Heart left ventricle (tissue), 16 donors: Measurements from ENCODE around the gene WNT11. TPM values are rescaled to one million over a fixed set of nuclear protein-coding genes. Genes with fewer than 3 reads are reported as not detected.

Experiments
- ATAC-seq, 4 donors: fragments of 200-7000 bp; cut with Tn5 transposase; one replicate each; pipeline ENCODE4 v1.9.1; 2020 to 2022; ENCODE audit warnings: moderate library complexity in 4 of 4, mild to moderate bottlenecking in 3 of 4, moderate number of reproducible peaks in 1 of 4
- DNase-seq, 5 donors: peaks; one replicate each; pipeline ENCODE4 v3.0.0-alpha.2; 2020
- H3K27ac ChIP-seq, 12 donors: fragments of 200-600 bp; sonication (generic) in 4 of 12; one replicate each; pipeline versions ENCODE4 v1.5.0 to v1.8.0; 2016 to 2022; ENCODE audit warnings: mild to moderate bottlenecking in 2 of 12
- H3K27me3 ChIP-seq, 9 donors: fragments of 200-600 bp; sonication (generic) in 2 of 9; one replicate each; pipeline versions ENCODE4 v1.5.1 to v1.8.0; 2016 to 2022; ENCODE audit warnings: mild to moderate bottlenecking in 3 of 9
- H3K36me3 ChIP-seq, 9 donors: fragments of 200-600 bp; sonication (generic) in 2 of 9; one replicate each; pipeline versions ENCODE4 v1.5.0 to v1.8.0; 2018 to 2022; ENCODE audit warnings: mild to moderate bottlenecking in 2 of 9
- H3K4me1 ChIP-seq, 12 donors: fragments of 200-600 bp; sonication (generic) in 4 of 12; one replicate each; pipeline versions ENCODE4 v1.5.0 to v1.8.0; 2016 to 2022; ENCODE audit warnings: mild to moderate bottlenecking in 3 of 12
- H3K4me3 ChIP-seq, 12 donors: fragments of 200-600 bp; sonication (generic) in 4 of 12; one replicate each; pipeline versions ENCODE4 v1.5.0 to v1.8.0; 2017 to 2022; ENCODE audit warnings: mild to moderate bottlenecking in 9 of 12, moderate library complexity in 4 of 12
- H3K9me3 ChIP-seq, 12 donors: fragments of 200-600 bp; sonication (generic) in 4 of 12; one replicate each; pipeline versions ENCODE4 v1.5.0 to v1.8.0; 2016 to 2022; ENCODE audit warnings: mild to moderate bottlenecking in 1 of 12
- CTCF ChIP-seq, 12 donors: fragments of 200-600 bp; sonication (generic) in 4 of 12; IDR thresholded peaks; one replicate each; pipeline versions ENCODE4 v1.5.0 to v1.8.0; 2018 to 2022; ENCODE audit warnings: antibody characterized with exemption in 12 of 12, mild to moderate bottlenecking in 5 of 12
- POLR2A ChIP-seq, 2 donors: fragments of 450-650 bp; IDR thresholded peaks; one replicate each; pipeline ENCODE4 v1.6.1; 2017; ENCODE audit warnings: antibody characterized with exemption in 2 of 2, mild to moderate bottlenecking in 2 of 2, moderate library complexity in 2 of 2
- WGBS, 4 donors: extraction: QIAGEN DNeasy Blood & Tissue Kit in 2 of 4; methylation state at CpG; one replicate each; pipeline versions ENCODE4 v1.1.5 to v1.1.7; 2013 to 2018; 5-methylcytosine and 5-hydroxymethylcytosine counted together
- intact Hi-C, 10 donors: fragments of 100-400 bp; cut with DNase I; formaldehyde crosslinking; loops; one replicate each; pipeline versions ENCODE4 v1.11.1 to v1.14.2; 2022
- polyA plus RNA-seq, 2 donors: library from polyadenylated mRNA; stranded (reverse); fragments of 200-250 nt; gene quantifications; one replicate each; pipeline ENCODE4 v1.2.3, GENCODE V29; 2013
- total RNA-seq, 9 donors: library from RNA; depleted of rRNA in 2 of 9; stranded (reverse); fragments of >200 nt in 2 of 9; fragmentation: NEBNext Ultra II Directional in 3 of 9; extraction: Animal tissue kit (Norgen Biotek cat#: 25700) in 3 of 9; gene quantifications; one replicate each; pipeline versions ENCODE4 v1.1.0 to v1.2.4, GENCODE V29; 2016 to 2023
- donor health status: ischemic (EF 13 %, LVEDD 7.1; RV severe dilation, severe dysfunction).
- donor health status: healthy with polysubstance abuse.
- donor health status: DM: no; HTN: yes; CAD: no.
- donor health status: DM: no; HTN: no; CAD: no.
- donor health status: ischemic (EF 25% LVEDD 6.9; RV normal size, moderate dysfunction).
- donor health status: ischemic (EF 25% LVEDD 5.7; RV mildly dilated, moderate dysfunction).
- donor health status: healthy.
- donor health status: DM: yes; HTN: yes; CAD: no.
- donor health status: ischemic (EF 35%, LVEDD 5.7; RV mildly dilated, moderate dysfunction).
- donor health status: nonischemic (EF 11% LVEDD 7.7; RV severe dilation, severe dysfunction).
- donor health status: DM: yes; HTN: yes; CAD: no.
- donor health status: PGD.
- donor health status: ischemic (EF 29% LVEDD 5.4; RV normal size, mild dysfunction).
- donor health status: nonischemic (EF 23%, LVEDD 6.1; RV moderate dilation, normal function).

Gene WNT11
- total and polyA plus RNA-seq, 11 donors = 3.8 to 20.9 (median 8.1) TPM

- intact Hi-C loops = loop anchor here in 7 of 10 donors (1.0 to 10.0 kb wide), 4 partner anchors 27 to 209 kb away; partner anchors contain the start of gene EMSY (in 2 of the 7)
- 0 to 1% (median 0%) methylated on average over 55 to 65 of the region's 65 CpGs for WGBS, 4 donors
- H3K4me3 ChIP-seq = peak overlapping the region; percentile 69 to 93 (median 80)
- no peaks in the 10 kb centered on the region for H3K36me3 ChIP-seq
- no peak for TF ChIP-seq CTCF (IDR thresholded peaks at IDR 0.05)
- no peak for TF ChIP-seq POLR2A (IDR thresholded peaks at IDR 0.05)
- no peaks in the 10 kb centered on the region for H3K9me3 ChIP-seq
- no peaks in the 10 kb centered on the region for H3K27me3 ChIP-seq
- H3K27ac ChIP-seq = peak overlapping the region; percentile 35 to 90 (median 81)
- peaks cover 0 to 21% (median 8%) of the 10 kb centered on the region in 12 donors for H3K4me1 ChIP-seq
- ATAC-seq = peak; percentile 90 to 92 (median 92)
- DNase-seq = peak; percentile 90 to 94 (median 91)
Observed at GRCh38 chr11:76235233-76236091, 29.2 kb upstream of the WNT11 start.

- 3 to 9% (median 5%) methylated on average over 19 to 38 of the region's 38 CpGs for WGBS, 4 donors
- DNase-seq = peak; percentile 60 to 73 (median 65)
- H3K4me3 ChIP-seq = peak overlapping the region; percentile 69 to 93 (median 80)
- no peaks in the 10 kb centered on the region for H3K9me3 ChIP-seq
- H3K36me3 ChIP-seq = no peaks in the 10 kb centered on the region
- H3K27me3 ChIP-seq = no peaks in the 10 kb centered on the region
- TF ChIP-seq POLR2A (IDR thresholded peaks at IDR 0.05) (peak in 1 of 2 donors; percentile 23), CTCF (IDR thresholded peaks at IDR 0.05) (peak in 1 of 12 donors; percentile 16)
- H3K4me1 ChIP-seq = peaks cover 0 to 21% (median 8%) of the 10 kb centered on the region in 12 donors
- peak overlapping the region; percentile 63 to 90 (median 81) for H3K27ac ChIP-seq
- ATAC-seq = peak; percentile 4 to 74 (median 58)
- intact Hi-C loops = loop anchor here in 7 of 10 donors (1.0 to 10.0 kb wide), 4 partner anchors 26 to 210 kb away; partner anchors contain the start of gene EMSY (in 2 of the 7)
Observed at GRCh38 chr11:76234416-76235232, 28.3 kb upstream of the WNT11 start.

- intact Hi-C loops = loop anchor here in 6 of 10 donors (2.0 to 10.0 kb wide), 2 partner anchors 25 to 211 kb away; partner anchors contain the start of gene EMSY (in 2 of the 6)
- peak in 1 of 4 donors; percentile 4 for ATAC-seq
- peak overlapping the region in 11 of 12 donors; percentile 69 to 93 (median 80) for H3K4me3 ChIP-seq
- TF ChIP-seq POLR2A (IDR thresholded peaks at IDR 0.05) (no peak), CTCF (IDR thresholded peaks at IDR 0.05) (no peak)
- 53 to 69% (median 61%) methylated on average over 7 to 8 of the region's 8 CpGs for WGBS, 4 donors
- no peaks in the 10 kb centered on the region for H3K27me3 ChIP-seq
- peak in 3 of 5 donors; percentile 55 to 63 (median 56) for DNase-seq
- peaks cover 0 to 21% (median 8%) of the 10 kb centered on the region in 12 donors for H3K4me1 ChIP-seq
- no peaks in the 10 kb centered on the region for H3K36me3 ChIP-seq
- H3K27ac ChIP-seq = peak overlapping the region in 10 of 12 donors; percentile 74 to 90 (median 84)
- H3K9me3 ChIP-seq = no peaks in the 10 kb centered on the region
Observed at GRCh38 chr11:76234021-76234415, 27.7 kb upstream of the WNT11 start.
